AG04450 (cell line): ENCODE data around the gene HNRNPA0. TPM values are rescaled to one million over a fixed set of nuclear protein-coding genes. Genes with fewer than 3 reads are reported as not detected.

Experiments used
- CTCF ChIA-PET: fragments of 300-600, 350-600 bp; formaldehyde crosslinking; extraction: SDS; loops from one replicate; lab custom pipeline; 2022; ENCODE audit warnings: antibody characterized with exemption, inconsistent platforms; lab: Charles Lee
- POLR2A ChIA-PET: fragments of 350-600 bp; formaldehyde crosslinking; extraction: SDS; loops from one replicate; lab custom pipeline; 2021; ENCODE audit warnings: antibody characterized with exemption, inconsistent platforms; lab: Yijun Ruan, JAX
- DNase-seq: peaks from one replicate; pipeline ENCODE4 v3.0.0-alpha.2; 2011; ENCODE audit warnings: low read depth, low spot score
- H3K27ac ChIP-seq: one replicate; pipeline ENCODE4 v1.5.1; 2012; ENCODE audit warnings: low read depth, low read length, control low read depth
- H3K27me3 ChIP-seq: one replicate; pipeline ENCODE4 v1.6.0; 2012; ENCODE audit warnings: low read length; ENCODE audit not compliant: control insufficient read depth, insufficient read depth
- H3K4me3 ChIP-seq: 2 replicates; pipeline ENCODE4 v1.5.1; 2011; ENCODE audit warnings: mild to moderate bottlenecking, low read depth, low read length, control low read depth
- H3K9me3 ChIP-seq: 2 replicates; pipeline ENCODE4 v1.5.1; 2012; ENCODE audit warnings: low read length; ENCODE audit not compliant: control insufficient read depth, insufficient read depth
- polyA plus RNA-seq: library from polyadenylated mRNA; depleted of rRNA; stranded (reverse); fragments of >200 nt; gene quantifications from 2 replicates; pipeline ENCODE4 v1.2.3, GENCODE V29; 2011
- TF ChIP-seq, protein P1 (sequence below): IDR thresholded peaks from 2 replicates; pipeline ENCODE4 v1.5.1; 2011; ENCODE audit warnings: low read depth, low read length, control low read depth, inconsistent platforms

The HNRNPA0 gene
- polyA plus RNA-seq, 1 experiment: 13.5 TPM

DNA sequence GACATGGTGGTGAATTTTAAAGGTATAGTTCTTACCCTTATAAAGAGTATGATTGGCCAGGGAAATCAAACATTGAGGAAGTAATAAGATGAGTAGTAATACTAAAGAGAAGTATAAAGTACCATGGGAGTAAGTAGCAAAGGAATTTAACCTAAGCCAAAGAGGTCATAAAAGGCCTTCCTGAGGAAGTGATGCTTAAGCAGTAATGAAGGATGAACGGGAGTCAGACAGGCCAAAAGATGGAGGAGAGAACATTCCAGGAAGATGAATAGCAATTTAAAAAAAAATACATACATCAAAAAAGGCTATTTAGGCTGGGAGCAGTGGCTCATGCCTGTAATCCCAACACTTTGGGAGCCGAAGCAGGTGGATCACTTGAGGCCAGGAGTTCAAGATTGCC, 47.3 kb downstream of the HNRNPA0 start:
- TF ChIP-seq, protein P1, sequence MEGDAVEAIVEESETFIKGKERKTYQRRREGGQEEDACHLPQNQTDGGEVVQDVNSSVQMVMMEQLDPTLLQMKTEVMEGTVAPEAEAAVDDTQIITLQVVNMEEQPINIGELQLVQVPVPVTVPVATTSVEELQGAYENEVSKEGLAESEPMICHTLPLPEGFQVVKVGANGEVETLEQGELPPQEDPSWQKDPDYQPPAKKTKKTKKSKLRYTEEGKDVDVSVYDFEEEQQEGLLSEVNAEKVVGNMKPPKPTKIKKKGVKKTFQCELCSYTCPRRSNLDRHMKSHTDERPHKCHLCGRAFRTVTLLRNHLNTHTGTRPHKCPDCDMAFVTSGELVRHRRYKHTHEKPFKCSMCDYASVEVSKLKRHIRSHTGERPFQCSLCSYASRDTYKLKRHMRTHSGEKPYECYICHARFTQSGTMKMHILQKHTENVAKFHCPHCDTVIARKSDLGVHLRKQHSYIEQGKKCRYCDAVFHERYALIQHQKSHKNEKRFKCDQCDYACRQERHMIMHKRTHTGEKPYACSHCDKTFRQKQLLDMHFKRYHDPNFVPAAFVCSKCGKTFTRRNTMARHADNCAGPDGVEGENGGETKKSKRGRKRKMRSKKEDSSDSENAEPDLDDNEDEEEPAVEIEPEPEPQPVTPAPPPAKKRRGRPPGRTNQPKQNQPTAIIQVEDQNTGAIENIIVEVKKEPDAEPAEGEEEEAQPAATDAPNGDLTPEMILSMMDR: no peak
- H3K27ac ChIP-seq: no peak overlapping the region
- no peaks in the 10 kb centered on the region for H3K27me3 ChIP-seq
- DNase-seq: no peak
- POLR2A ChIA-PET: no interaction called here
- H3K4me3 ChIP-seq: no peak overlapping the region
- CTCF ChIA-PET: no interaction called here
- H3K9me3 ChIP-seq: no peaks in the 10 kb centered on the region

DNA sequence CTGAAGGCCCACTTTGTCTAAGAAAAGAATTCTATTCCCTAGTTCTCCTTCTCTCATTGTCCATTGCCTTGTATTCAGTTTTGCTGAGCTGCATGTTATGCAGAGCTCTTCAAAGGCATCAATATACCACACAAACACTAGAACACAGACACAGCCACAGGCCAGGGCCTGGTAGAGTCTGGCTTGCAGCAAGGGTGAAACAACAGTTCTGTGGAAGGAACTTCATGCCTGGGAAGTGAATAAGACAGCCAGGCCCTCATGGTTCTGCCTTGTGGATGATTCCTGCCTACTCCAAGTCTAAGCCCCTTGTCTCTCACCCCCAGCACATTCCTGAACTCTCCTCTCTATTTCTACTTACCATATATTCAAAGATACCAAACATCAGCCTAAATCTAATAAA, 49.1 kb downstream of the HNRNPA0 start:
- no peak overlapping the region for H3K4me3 ChIP-seq
- H3K27me3 ChIP-seq: no peaks in the 10 kb centered on the region
- TF ChIP-seq, protein P1: no peak
- ChIA-PET POLR2A (no interaction called here), CTCF (no interaction called here)
- no peak for DNase-seq
- H3K9me3 ChIP-seq: no peaks in the 10 kb centered on the region
- no peak overlapping the region for H3K27ac ChIP-seq

DNA sequence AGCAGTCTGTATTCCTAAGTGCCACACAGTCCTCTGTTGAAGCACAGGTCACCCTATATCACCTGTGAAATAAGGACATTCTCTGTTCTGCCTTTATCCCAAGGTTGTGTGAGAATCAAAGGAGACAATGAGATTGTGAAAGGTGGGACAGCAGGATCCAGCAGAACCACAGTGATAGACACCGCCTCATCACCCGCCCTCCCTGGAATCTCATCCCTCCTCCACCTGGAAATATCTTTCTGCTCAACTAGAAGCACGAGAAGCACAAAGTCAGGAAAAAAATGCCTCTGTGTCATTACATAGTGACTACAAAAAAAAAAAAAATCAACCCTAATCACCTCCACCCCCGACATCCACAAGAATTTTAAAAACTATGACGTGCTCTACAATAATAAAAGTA, 50.6 kb downstream of the HNRNPA0 start:
- Histone ChIP-seq H3K27me3 (no peaks in the 10 kb centered on the region), H3K9me3 (no peaks in the 10 kb centered on the region), H3K4me3 (no peak overlapping the region), H3K27ac (no peak overlapping the region)
- TF ChIP-seq, protein P1: no peak
- no peak for DNase-seq
- ChIA-PET CTCF (no interaction called here), POLR2A (no interaction called here)

DNA sequence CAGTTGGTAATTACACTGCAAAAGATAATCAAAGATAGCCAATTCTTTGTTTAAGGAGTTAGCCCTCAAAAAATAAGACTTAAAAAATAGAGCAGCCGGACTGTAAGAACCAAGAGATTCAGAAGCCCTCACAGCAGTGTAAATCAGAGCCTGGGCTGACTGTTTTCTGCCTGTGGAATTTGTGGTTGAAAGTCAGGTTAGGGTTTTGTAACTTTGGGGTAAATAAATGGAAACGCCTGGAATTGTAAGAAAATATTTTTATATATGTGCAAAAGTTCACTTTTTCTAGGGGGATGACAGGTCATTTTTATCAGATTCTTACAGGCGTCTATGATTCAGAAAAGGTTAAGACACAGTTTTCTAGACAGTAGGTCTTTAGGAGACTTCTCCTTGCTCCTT, 53.9 kb downstream of the HNRNPA0 start:
- no peak overlapping the region for H3K4me3 ChIP-seq
- ChIA-PET CTCF (interaction anchor here (2.0 kb wide), 2 partner anchors 40 to 42 kb away, joined by 11 to 19 read pairs; no protein-coding TSS in a partner anchor), POLR2A (no interaction called here)
- no peak overlapping the region for H3K27ac ChIP-seq
- TF ChIP-seq, protein P1: no peak
- H3K27me3 ChIP-seq: no peaks in the 10 kb centered on the region
- DNase-seq: no peak
- H3K9me3 ChIP-seq: no peaks in the 10 kb centered on the region

DNA sequence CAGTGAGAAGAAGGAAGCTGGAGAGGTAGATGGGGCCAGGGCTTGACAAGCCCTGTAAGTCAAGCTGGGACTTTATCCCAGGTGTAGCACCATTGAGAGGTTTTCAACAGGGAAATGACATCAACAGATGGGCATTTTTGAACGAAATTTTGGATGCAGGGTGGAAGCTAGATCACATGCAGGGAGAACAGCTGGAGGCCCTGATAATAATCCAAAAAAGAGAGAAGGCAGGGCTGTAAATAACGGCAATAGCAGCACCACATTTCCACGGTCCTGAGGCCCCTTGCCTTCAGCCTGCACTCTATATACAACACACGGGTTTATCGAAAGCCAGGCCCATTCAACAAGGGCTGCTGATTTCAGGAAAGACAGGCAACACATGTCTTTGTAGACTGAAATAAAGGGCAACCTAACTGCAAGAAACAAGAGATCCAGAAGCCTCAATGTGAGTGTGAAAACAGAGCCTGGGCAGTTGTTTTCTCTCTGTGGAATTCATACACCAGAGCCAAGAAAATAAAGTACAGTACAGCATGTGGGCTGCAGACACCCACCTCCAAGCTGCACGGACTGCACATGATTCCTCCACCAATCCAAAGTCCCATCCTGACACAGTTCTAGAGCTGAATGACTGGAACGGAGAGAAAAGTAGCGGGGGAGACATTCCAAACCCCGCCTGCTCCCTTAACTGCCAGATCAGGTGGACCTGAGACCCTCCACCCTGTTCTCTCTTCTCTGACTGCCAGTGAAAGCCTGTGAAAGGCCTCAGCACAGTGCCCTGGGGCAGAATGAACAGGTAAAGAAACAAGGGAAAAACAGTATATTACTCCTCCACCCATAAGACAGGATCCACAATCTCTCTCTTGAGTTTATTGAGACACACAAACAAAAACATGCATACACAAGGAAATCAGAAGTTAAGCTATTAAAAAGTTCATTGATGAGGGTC, 54.6 kb downstream of the HNRNPA0 start:
- no peak overlapping the region for H3K4me3 ChIP-seq
- ChIA-PET POLR2A (no interaction called here), CTCF (interaction anchor here (2.0 kb wide), 2 partner anchors 39 to 43 kb away, joined by 11 to 19 read pairs; no protein-coding TSS in a partner anchor)
- H3K27me3 ChIP-seq: no peaks in the 10 kb centered on the region
- H3K27ac ChIP-seq: no peak overlapping the region
- TF ChIP-seq, protein P1: no peak
- DNase-seq: no peak
- no peaks in the 10 kb centered on the region for H3K9me3 ChIP-seq
